Heart left ventricle (tissue), 16 donors: ENCODE data around the gene NMNAT2. TPM values are rescaled to one million over a fixed set of nuclear protein-coding genes. Genes with fewer than 3 reads are reported as not detected.

Experiments
- ATAC-seq, 4 donors: fragments of 200-7000 bp; cut with Tn5 transposase; one replicate each; pipeline ENCODE4 v1.9.1; 2020 to 2022; ENCODE audit warnings: moderate library complexity in 4 of 4, mild to moderate bottlenecking in 3 of 4, moderate number of reproducible peaks in 1 of 4
- DNase-seq, 5 donors: peaks; one replicate each; pipeline ENCODE4 v3.0.0-alpha.2; 2020
- H3K27ac ChIP-seq, 12 donors: fragments of 200-600 bp; sonication (generic) in 4 of 12; one replicate each; pipeline versions ENCODE4 v1.5.0 to v1.8.0; 2016 to 2022; ENCODE audit warnings: mild to moderate bottlenecking in 2 of 12
- H3K27me3 ChIP-seq, 9 donors: fragments of 200-600 bp; sonication (generic) in 2 of 9; one replicate each; pipeline versions ENCODE4 v1.5.1 to v1.8.0; 2016 to 2022; ENCODE audit warnings: mild to moderate bottlenecking in 3 of 9
- H3K36me3 ChIP-seq, 9 donors: fragments of 200-600 bp; sonication (generic) in 2 of 9; one replicate each; pipeline versions ENCODE4 v1.5.0 to v1.8.0; 2018 to 2022; ENCODE audit warnings: mild to moderate bottlenecking in 2 of 9
- H3K4me1 ChIP-seq, 12 donors: fragments of 200-600 bp; sonication (generic) in 4 of 12; one replicate each; pipeline versions ENCODE4 v1.5.0 to v1.8.0; 2016 to 2022; ENCODE audit warnings: mild to moderate bottlenecking in 3 of 12
- H3K4me3 ChIP-seq, 12 donors: fragments of 200-600 bp; sonication (generic) in 4 of 12; one replicate each; pipeline versions ENCODE4 v1.5.0 to v1.8.0; 2017 to 2022; ENCODE audit warnings: mild to moderate bottlenecking in 9 of 12, moderate library complexity in 4 of 12
- H3K9me3 ChIP-seq, 12 donors: fragments of 200-600 bp; sonication (generic) in 4 of 12; one replicate each; pipeline versions ENCODE4 v1.5.0 to v1.8.0; 2016 to 2022; ENCODE audit warnings: mild to moderate bottlenecking in 1 of 12
- POLR2A ChIP-seq, 2 donors: fragments of 450-650 bp; IDR thresholded peaks; one replicate each; pipeline ENCODE4 v1.6.1; 2017; ENCODE audit warnings: antibody characterized with exemption in 2 of 2, mild to moderate bottlenecking in 2 of 2, moderate library complexity in 2 of 2
- WGBS, 4 donors: extraction: QIAGEN DNeasy Blood & Tissue Kit in 2 of 4; methylation state at CpG; one replicate each; pipeline versions ENCODE4 v1.1.5 to v1.1.7; 2013 to 2018; 5-methylcytosine and 5-hydroxymethylcytosine counted together
- intact Hi-C, 10 donors: fragments of 100-400 bp; cut with DNase I; formaldehyde crosslinking; loops; one replicate each; pipeline versions ENCODE4 v1.11.1 to v1.14.2; 2022
- polyA plus RNA-seq, 2 donors: library from polyadenylated mRNA; stranded (reverse); fragments of 200-250 nt; gene quantifications; one replicate each; pipeline ENCODE4 v1.2.3, GENCODE V29; 2013
- total RNA-seq, 9 donors: library from RNA; depleted of rRNA in 2 of 9; stranded (reverse); fragments of >200 nt in 2 of 9; fragmentation: NEBNext Ultra II Directional in 3 of 9; extraction: Animal tissue kit (Norgen Biotek cat#: 25700) in 3 of 9; gene quantifications; one replicate each; pipeline versions ENCODE4 v1.1.0 to v1.2.4, GENCODE V29; 2016 to 2023
- TF ChIP-seq, protein P1 (sequence below), 12 donors: fragments of 200-600 bp; sonication (generic) in 4 of 12; IDR thresholded peaks; one replicate each; pipeline versions ENCODE4 v1.5.0 to v1.8.0; 2018 to 2022; ENCODE audit warnings: antibody characterized with exemption in 12 of 12, mild to moderate bottlenecking in 5 of 12
- donor health status: ischemic (EF 13 %, LVEDD 7.1; RV severe dilation, severe dysfunction).
- donor health status: healthy with polysubstance abuse.
- donor health status: DM: no; HTN: yes; CAD: no.
- donor health status: DM: no; HTN: no; CAD: no.
- donor health status: ischemic (EF 25% LVEDD 6.9; RV normal size, moderate dysfunction).
- donor health status: ischemic (EF 25% LVEDD 5.7; RV mildly dilated, moderate dysfunction).
- donor health status: healthy.
- donor health status: DM: yes; HTN: yes; CAD: no.
- donor health status: ischemic (EF 35%, LVEDD 5.7; RV mildly dilated, moderate dysfunction).
- donor health status: nonischemic (EF 11% LVEDD 7.7; RV severe dilation, severe dysfunction).
- donor health status: DM: yes; HTN: yes; CAD: no.
- donor health status: PGD.
- donor health status: ischemic (EF 29% LVEDD 5.4; RV normal size, mild dysfunction).
- donor health status: nonischemic (EF 23%, LVEDD 6.1; RV moderate dilation, normal function).

NMNAT2 gene
- total and polyA plus RNA-seq, 11 donors = 0.53 to 5.1 (median 1.9) TPM

- TF ChIP-seq, protein P1, sequence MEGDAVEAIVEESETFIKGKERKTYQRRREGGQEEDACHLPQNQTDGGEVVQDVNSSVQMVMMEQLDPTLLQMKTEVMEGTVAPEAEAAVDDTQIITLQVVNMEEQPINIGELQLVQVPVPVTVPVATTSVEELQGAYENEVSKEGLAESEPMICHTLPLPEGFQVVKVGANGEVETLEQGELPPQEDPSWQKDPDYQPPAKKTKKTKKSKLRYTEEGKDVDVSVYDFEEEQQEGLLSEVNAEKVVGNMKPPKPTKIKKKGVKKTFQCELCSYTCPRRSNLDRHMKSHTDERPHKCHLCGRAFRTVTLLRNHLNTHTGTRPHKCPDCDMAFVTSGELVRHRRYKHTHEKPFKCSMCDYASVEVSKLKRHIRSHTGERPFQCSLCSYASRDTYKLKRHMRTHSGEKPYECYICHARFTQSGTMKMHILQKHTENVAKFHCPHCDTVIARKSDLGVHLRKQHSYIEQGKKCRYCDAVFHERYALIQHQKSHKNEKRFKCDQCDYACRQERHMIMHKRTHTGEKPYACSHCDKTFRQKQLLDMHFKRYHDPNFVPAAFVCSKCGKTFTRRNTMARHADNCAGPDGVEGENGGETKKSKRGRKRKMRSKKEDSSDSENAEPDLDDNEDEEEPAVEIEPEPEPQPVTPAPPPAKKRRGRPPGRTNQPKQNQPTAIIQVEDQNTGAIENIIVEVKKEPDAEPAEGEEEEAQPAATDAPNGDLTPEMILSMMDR (IDR thresholded peaks at IDR 0.05) = no peak
- no peak for TF ChIP-seq POLR2A (IDR thresholded peaks at IDR 0.05)
- no peak for DNase-seq
- H3K9me3 ChIP-seq = no peaks in the 10 kb centered on the region
- no peak overlapping the region for H3K27ac ChIP-seq
- ATAC-seq = no peak
- peaks cover 0 to 10% (median 0%) of the 10 kb centered on the region in 12 donors for H3K4me1 ChIP-seq
- no peaks in the 10 kb centered on the region for H3K27me3 ChIP-seq
- intact Hi-C loops = no loop called here
- no peaks in the 10 kb centered on the region for H3K36me3 ChIP-seq
- no peak overlapping the region for H3K4me3 ChIP-seq
Measured at GRCh38 chr1:183210681-183211080, 207.5 kb downstream of the NMNAT2 start.

DNA sequence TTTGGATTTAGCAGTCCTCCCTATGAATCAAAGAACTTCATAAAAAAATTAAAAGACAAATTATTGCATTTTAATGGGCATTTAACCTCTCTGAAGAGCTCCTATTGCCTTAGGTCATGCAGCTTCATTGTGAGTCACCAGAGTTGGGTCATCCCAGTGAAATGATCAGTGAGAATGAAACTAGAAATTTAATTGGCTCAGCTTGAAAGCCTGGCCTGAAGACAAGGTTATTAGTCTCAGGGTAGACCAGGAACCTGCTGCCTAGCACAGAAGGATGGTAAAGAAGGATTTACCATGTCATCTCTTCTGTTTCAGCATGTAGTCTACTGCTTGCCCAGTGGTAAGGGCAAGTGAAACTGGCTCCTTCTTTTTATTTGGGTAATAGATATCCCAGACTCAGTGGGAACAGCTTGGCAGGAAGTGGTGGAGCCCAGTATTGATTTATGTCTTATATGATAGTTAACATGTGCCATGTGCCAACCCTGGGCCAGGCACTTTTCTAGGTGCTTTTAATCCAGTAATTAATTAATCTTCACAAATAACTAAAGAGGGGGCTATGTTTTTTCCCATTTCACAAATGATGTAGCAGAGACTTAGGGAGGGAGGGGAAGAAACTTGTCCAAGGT lies 208.5 kb downstream of the NMNAT2 start:
- Histone ChIP-seq H3K36me3 (no peaks in the 10 kb centered on the region), H3K4me3 (no peak overlapping the region), H3K9me3 (no peaks in the 10 kb centered on the region), H3K27ac (no peak overlapping the region), H3K4me1 (peaks cover 0 to 10% (median 0%) of the 10 kb centered on the region in 12 donors), H3K27me3 (no peaks in the 10 kb centered on the region)
- ATAC-seq (peak in 1 of 4 donors; percentile 71), DNase-seq (no peak)
- TF ChIP-seq, protein P1 (IDR thresholded peaks at IDR 0.05) = no peak
- TF ChIP-seq POLR2A (IDR thresholded peaks at IDR 0.05) = no peak
- intact Hi-C loops = no loop called here

DNA sequence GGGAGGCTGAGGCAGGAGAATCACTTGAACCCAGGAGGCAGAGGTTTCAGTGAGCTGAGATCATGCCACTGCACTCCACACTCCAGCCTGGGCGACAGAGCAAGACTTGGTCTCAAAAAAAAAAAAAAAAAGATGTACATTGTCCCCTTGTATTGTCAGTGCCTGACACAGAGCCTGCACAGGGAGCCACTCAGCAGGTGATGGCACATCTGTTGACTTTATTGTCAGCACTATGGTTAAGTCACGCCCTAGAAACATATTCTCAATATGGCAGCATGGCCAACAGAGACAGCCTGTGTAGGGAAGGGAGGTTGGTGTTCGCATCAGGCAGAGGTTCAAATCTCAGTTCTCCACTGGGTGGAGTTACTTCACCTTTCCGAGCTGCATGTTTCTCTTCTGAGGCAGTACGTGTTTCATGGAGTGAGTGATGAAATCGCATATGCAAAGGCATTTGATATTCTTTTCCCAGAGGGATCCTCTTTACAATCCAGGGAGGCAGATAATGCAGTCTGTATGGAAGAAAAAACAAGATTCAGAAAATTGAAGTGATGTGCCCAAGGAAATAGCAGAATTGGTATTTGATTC lies 211.6 kb downstream of the NMNAT2 start:
- TF ChIP-seq, protein P1 (IDR thresholded peaks at IDR 0.05) = no peak
- no peak for TF ChIP-seq POLR2A (IDR thresholded peaks at IDR 0.05)
- Histone ChIP-seq H3K27ac (no peak overlapping the region), H3K36me3 (no peaks in the 10 kb centered on the region), H3K4me1 (peaks cover 0 to 10% (median 0%) of the 10 kb centered on the region in 12 donors), H3K27me3 (no peaks in the 10 kb centered on the region), H3K9me3 (no peaks in the 10 kb centered on the region), H3K4me3 (no peak overlapping the region)
- DNase-seq (no peak), ATAC-seq (no peak)
- 91 to 97% (median 94%) methylated on average over 6 of the region's 6 CpGs for whole genome bisulfite sequencing, 4 donors
- intact Hi-C loops = no loop called here

DNA sequence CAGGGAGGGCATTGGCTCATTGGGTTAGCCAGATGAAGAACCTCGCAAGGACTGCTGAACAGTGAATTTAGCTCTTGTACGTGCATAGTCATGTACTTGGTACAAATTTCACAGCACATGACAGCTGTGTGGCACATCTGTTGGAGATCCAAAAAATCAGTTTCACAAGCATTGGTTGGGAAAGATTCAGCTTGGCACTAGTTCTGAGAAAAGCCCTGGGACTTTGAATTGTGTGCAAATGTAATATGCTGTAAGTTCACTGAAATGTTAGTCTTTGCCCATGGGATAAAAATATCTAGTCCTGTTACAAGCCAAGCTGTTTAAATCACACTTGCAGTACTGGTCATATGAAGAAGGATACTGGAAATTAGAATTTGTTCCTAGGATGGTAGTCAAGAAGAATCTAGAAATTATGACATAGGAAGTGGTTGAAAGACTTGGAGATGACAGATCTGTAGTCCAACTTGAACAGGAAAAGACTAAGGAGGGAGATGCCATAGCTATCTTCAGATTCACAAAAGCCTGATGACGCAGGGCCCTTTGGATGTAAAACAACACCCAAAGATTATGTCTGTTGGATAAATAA lies 212.9 kb downstream of the NMNAT2 start:
- Histone ChIP-seq H3K27ac (peak overlapping the region in 1 of 12 donors; percentile 43), H3K9me3 (no peaks in the 10 kb centered on the region), H3K36me3 (no peaks in the 10 kb centered on the region), H3K4me3 (no peak overlapping the region), H3K4me1 (peaks cover 0 to 10% (median 0%) of the 10 kb centered on the region in 12 donors), H3K27me3 (no peaks in the 10 kb centered on the region)
- intact Hi-C loops = no loop called here
- DNase-seq = no peak
- peak in 2 of 4 donors; percentile 45 to 66 for ATAC-seq
- TF ChIP-seq, protein P1 (IDR thresholded peaks at IDR 0.05) = no peak
- TF ChIP-seq POLR2A (IDR thresholded peaks at IDR 0.05) = no peak
- WGBS, 4 donors = 70 to 80% (median 73%) methylated on average over 3 of the region's 3 CpGs
